HL-60 (cell line): ENCODE data around the gene ROCK2.

Experiments
- POLR2AphosphoS5 ChIP-seq: IDR thresholded peaks from 2 replicates; pipeline ENCODE4 v1.6.1; 2012; ENCODE audit warnings: low read depth
- REST ChIP-seq: IDR thresholded peaks from 2 replicates; pipeline ENCODE4 v1.6.1; 2012; ENCODE audit warnings: low read depth; ENCODE audit not compliant: insufficient replicate concordance
- SPI1 ChIP-seq: IDR thresholded peaks from 2 replicates; pipeline ENCODE4 v1.6.1; 2012; ENCODE audit warnings: low read depth, mild to moderate bottlenecking, borderline replicate concordance
- TF ChIP-seq, protein P1 (sequence below): IDR thresholded peaks from one replicate; pipeline ENCODE4 v1.5.1; 2011; ENCODE audit warnings: low read length, control low read depth, inconsistent platforms; ENCODE audit not compliant: insufficient read depth

- no peak for TF ChIP-seq POLR2AphosphoS5
- TF ChIP-seq, protein P1, sequence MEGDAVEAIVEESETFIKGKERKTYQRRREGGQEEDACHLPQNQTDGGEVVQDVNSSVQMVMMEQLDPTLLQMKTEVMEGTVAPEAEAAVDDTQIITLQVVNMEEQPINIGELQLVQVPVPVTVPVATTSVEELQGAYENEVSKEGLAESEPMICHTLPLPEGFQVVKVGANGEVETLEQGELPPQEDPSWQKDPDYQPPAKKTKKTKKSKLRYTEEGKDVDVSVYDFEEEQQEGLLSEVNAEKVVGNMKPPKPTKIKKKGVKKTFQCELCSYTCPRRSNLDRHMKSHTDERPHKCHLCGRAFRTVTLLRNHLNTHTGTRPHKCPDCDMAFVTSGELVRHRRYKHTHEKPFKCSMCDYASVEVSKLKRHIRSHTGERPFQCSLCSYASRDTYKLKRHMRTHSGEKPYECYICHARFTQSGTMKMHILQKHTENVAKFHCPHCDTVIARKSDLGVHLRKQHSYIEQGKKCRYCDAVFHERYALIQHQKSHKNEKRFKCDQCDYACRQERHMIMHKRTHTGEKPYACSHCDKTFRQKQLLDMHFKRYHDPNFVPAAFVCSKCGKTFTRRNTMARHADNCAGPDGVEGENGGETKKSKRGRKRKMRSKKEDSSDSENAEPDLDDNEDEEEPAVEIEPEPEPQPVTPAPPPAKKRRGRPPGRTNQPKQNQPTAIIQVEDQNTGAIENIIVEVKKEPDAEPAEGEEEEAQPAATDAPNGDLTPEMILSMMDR: no peak
- no peak for TF ChIP-seq REST
- TF ChIP-seq SPI1: no peak
Measured at GRCh38 chr2:11344956-11345677, 681 bp upstream of the ROCK2 start.
